ENCODE data around the gene TLX1. TPM values are rescaled to one million over a fixed set of nuclear protein-coding genes. Genes with fewer than 3 reads are reported as not detected.

The TLX1 gene
- total RNA-seq: under 1 TPM in 1 of 2 donors, not detected in 1; 0.21 TPM
- long read RNA-seq, partial matches to known transcripts: 1 of 1 reads
- long read RNA-seq, other reads (novel, unspliced or antisense): 0 of 1 reads

DNA sequence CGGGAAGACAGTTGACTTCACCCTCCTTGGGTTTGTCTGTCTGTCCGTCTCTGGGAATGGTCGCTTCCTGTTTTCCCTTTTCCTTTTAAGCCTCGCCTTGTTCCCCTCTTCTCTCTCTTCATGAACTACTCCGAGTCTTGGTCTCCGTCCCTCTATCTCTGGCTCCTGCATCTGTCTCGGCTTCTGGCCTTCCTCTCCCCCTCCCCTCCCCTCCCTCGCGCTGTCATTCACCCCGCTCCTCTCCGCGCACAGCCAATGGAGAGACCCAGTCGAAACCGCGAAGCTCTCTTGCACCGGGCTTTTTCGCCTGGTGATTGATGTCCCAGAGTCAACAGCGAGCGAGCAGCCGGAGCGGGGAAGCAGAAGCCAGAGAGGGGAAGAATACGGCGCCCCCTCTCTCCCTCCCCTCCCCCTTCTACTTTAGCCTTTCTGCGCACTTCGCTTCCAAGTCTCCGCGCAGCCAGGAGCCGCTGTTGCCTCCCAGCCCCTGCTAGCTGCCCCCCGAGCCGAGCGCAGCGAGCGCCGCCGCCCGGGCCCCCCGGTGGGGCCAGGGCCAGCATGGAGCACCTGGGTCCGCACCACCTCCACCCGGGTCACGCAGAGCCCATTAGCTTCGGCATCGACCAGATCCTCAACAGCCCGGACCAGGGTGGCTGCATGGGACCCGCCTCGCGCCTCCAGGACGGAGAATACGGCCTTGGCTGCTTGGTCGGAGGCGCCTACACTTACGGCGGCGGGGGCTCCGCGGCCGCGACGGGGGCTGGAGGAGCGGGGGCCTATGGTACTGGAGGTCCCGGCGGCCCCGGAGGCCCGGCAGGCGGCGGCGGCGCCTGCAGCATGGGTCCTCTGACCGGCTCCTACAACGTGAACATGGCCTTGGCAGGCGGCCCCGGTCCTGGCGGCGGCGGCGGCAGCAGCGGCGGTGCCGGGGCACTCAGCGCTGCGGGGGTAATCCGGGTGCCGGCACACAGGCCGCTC lies at the start of gene TLX1:
Gene TLX1 (plus strand): TSS at position 317 of the 978 bp plus-strand sequence. CDS start 242 bp downstream, at position 559.
- no peak for DNase-seq
- peak; percentile 44 to 60 for ATAC-seq
- intact Hi-C loops (cut with DNase I): no loop called here

- intact Hi-C loops (cut with DNase I): no loop called here
- no peak for ATAC-seq
- no peak for DNase-seq
Observed at GRCh38 chr10:101085846-101086245, 45.3 kb upstream of the TLX1 start.

DNA sequence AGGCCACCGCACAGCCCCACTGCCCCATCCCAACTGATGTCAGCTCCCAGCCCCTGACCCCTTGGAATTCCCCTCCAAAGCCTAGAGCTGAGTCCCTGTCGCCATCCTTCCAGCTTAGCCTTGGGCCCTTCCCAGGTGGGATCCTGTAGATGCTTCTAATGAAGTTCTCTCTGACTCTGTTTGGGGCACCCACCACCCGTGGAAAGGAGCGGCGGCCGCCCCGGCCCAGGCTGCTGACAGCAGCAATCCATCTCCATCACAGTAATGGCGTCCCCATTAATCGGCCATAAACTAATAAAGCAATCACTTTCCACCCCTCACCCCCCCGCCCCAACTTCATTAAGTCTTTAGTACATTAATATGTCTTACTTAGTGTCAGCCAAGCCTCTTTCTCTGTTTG lies 43.7 kb upstream of the TLX1 start:
- intact Hi-C loops (cut with DNase I): no loop called here
- ATAC-seq (no peak), DNase-seq (no peak)

GRCh38 chr10:101087965-101088364 lies 43.1 kb upstream of the TLX1 start:
- DNase-seq: no peak
- no peak for ATAC-seq
- intact Hi-C loops (cut with DNase I): no loop called here

GRCh38 chr10:101089520-101090299 lies 41.4 kb upstream of the TLX1 start:
- intact Hi-C loops (cut with DNase I): no loop called here
- no peak for ATAC-seq

DNA sequence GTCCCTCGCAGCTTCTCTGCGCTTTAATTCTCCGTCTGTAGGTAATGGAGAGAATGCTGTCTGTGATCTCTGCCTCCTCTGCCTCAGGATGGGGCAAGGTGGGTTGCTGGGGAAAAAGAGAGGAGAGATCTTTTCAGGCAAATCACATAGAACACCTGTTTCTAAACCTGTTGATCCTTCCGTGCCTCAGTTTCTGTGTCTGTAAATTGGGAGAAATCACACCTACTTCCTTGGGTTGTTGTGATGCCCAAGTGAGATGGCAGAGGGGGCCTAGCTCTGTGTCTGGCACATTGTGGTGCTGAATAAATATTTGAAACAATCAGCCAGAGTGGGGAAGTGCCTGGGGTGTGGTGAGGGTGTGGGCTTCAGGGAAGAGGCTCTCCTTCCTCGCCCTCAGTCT lies 40.5 kb upstream of the TLX1 start:
- ATAC-seq (no peak), DNase-seq (no peak)
- intact Hi-C loops (cut with DNase I): no loop called here

More at GRCh38 chr10:101089520-101090299, 41.4 kb upstream of the TLX1 start:
- no peak for DNase-seq

DNA sequence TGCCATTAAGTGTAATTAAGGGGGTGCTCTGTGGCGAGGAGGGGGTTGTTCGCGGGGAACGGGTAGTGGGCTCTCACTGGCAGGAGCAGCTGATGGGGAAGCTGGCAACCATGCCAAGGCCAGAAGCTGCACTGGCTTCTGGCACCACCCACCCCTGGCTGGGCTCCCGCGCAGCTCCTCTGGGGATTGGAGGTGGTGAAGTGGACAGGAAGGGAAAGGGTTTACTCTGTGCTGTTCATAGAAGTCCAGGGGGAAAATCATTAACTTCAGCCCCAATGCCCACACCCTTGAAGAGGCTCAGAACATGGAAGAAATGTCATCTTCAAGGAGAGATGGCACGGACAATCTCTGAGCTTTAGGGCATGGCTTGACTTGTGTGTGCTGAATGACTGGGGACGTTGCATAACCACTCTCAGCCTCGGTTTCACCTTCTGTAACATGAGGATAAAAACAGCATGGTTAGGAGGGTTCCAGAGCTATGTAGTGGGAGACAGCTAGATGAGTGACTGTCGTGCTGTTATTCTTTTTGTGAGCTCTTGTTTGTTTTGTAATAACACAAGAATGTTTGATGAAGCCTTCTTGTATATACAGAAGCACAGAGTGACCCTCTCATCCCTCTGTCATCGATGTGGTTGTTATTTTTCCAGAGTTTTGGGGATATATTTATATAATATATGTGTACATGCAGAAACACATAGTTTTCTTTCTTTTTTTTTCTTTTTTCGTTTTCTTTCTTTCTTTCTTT lies 39.4 kb upstream of the TLX1 start:
- DNase-seq (no peak), ATAC-seq (no peak)
- intact Hi-C loops (cut with DNase I): no loop called here

- intact Hi-C loops (cut with DNase I): no loop called here
- ATAC-seq: no peak
- DNase-seq: no peak
Observed at GRCh38 chr10:101092881-101093354, 38.2 kb upstream of the TLX1 start.

DNA sequence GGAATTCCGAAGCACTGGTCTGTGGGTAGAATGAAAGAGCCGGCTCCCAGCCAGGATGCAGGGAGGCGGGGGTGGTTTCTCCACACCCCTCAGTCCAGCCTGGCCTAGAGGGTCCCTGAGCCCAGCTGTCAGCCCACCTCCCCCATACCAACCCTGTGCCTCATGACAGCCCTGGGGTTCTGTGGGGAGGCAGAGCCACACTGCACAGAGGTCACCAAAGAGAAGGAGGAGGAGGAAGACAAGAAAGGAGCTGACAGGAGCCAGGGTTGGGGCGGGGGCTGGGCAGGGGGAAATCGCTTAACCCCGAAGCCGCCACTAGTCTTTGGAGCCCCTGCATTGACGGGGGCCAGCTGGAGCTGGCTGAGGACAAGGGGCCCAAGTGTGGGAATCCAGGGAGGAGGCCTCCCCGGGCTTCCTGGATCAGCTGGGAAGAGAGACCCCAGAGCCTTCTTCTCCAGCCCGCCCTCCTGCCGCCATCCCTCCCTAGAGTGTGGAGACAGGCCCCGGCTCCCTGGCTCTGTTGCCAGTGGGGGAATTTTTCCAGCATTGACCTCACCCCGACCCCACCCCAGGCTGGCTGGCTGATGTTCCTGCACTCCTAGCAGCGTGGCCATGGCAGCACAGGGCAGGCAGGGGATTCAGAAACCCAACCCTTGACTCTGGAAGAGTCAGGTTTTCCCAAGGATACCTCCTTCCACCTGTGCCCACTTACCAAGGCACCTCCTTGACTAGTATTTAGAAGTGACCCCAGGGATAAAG lies 36.8 kb upstream of the TLX1 start:
- ATAC-seq: no peak
- intact Hi-C loops (cut with DNase I): no loop called here
- DNase-seq: no peak

- ATAC-seq (no peak), DNase-seq (no peak)
- intact Hi-C loops (cut with DNase I): loop anchor here in 1 of 2 donors (1.0 kb wide), 1 partner anchor 47 kb away; no protein-coding TSS in a partner anchor
Observed at GRCh38 chr10:101095004-101095403, 36.1 kb upstream of the TLX1 start.

DNA sequence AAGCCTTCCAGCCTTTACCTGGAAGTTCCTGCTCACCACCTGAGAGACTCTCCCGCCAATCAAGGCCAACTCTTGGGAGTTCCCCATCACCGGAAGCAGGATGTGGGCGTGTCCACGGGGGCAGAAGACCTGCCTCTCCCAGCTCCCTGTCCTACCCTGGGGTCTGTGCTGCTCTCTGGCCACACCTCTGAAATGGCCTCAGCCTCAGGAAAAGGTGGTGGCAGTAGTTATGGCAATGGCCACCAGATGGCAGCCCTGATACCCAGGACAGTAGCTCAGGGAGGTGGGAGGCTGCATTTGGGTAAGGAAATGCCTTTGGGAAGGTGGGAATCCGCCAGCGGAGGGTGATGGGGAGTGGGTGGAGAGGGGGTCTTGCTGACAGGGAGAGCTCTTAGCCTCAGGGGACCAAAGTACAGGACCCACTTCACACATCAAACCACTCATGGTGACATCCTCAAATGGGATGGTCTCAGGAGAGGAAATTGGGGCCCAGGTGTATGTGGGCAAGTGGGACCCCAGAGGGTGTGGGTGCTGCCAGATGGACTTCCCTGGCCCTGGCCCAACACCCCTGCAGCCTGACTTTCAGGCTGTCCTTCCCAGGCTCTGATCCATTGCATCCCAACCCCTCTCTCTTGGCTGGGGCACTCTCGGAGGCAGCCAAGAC lies 35.4 kb upstream of the TLX1 start:
- intact Hi-C loops (cut with DNase I): loop anchor here (1.0 to 2.0 kb wide), 2 partner anchors 45 to 47 kb away; no protein-coding TSS in a partner anchor
- DNase-seq (peak; percentile 68), ATAC-seq (peak; percentile 70 to 84)

DNA sequence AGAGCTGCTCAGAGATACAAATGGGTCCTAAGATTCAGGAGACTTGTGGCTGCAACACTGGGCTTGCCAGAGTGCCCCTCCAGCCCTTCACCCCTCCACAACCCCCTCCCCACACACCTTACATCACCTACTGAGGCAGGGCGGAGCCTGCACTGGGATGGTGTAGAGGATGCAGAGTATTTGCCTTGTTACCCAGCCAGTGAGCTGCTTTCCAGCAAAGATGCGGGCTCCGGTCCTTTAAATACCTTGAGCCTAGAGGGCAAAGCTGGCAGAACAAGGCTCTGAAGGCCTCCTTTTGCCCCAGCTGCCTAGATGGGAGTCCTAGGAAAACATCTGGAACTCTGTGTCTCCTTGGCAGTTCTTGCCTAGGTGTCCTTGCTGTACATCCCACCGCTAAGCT lies 34.7 kb upstream of the TLX1 start:
- ATAC-seq (no peak), DNase-seq (no peak)
- intact Hi-C loops (cut with DNase I): loop anchor here in 1 of 2 donors (2.0 kb wide), 1 partner anchor 44 kb away; no protein-coding TSS in a partner anchor

DNA sequence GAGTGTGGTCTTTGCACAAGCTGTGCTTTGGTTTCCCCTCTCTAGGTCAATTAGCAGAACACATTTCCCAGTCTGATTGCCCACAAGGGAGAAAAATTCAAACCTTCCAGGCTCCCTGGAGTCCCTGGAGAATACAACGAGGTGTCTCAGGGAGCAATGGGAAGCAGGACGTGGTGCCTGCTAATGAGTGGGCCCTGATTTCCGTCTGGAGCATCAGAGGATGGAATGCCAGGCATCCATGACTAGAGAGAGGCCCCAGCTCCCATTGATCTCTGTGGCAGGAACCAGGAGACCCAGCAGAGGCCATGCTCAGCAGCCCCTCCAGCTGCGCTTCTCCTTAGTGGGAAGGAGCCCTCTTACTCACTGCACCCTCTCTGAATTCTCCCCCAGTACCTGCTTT lies 33.2 kb upstream of the TLX1 start:
- intact Hi-C loops (cut with DNase I): loop anchor here in 1 of 2 donors (2.0 kb wide), 1 partner anchor 43 kb away; no protein-coding TSS in a partner anchor
- ATAC-seq (no peak), DNase-seq (no peak)

- DNase-seq (no peak), ATAC-seq (no peak)
- intact Hi-C loops (cut with DNase I): no loop called here
Observed at GRCh38 chr10:101099901-101100300, 31.2 kb upstream of the TLX1 start.

GRCh38 chr10:101101372-101101881 lies 29.7 kb upstream of the TLX1 start:
- DNase-seq: no peak
- intact Hi-C loops (cut with DNase I): no loop called here
- no peak for ATAC-seq

- intact Hi-C loops (cut with DNase I): no loop called here
- ATAC-seq: no peak
- no peak for DNase-seq
Observed at GRCh38 chr10:101103430-101103829, 27.7 kb upstream of the TLX1 start.

DNA sequence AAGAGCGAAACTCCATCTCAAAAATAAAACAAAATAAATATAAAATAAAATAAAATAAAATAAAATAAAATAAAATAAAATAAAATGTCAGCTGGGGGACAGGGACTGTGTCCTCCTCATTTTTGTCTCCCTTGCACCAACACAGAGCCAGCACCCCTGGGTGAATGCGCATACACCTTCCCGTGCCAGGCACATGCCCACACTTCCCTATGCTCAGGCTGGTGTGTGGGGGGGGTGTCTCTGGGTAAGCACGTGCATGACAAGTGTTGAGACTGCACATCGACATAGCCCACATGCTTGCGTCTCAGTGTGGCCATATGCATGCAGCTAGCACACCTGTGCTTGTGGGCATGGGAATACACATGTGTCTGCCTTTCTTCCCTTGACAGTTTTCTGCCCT lies 24.7 kb upstream of the TLX1 start:
- DNase-seq (no peak), ATAC-seq (no peak)
- intact Hi-C loops (cut with DNase I): no loop called here

Measured in left cardiac atrium (tissue), 4 donors.